Measurements from ENCODE around the gene RPS3. TPM values are rescaled to one million over a fixed set of nuclear protein-coding genes. Genes with fewer than 3 reads are reported as not detected.

Gene RPS3
- total RNA-seq, 1 donor from 2014 or later = 1,962 TPM

DNA sequence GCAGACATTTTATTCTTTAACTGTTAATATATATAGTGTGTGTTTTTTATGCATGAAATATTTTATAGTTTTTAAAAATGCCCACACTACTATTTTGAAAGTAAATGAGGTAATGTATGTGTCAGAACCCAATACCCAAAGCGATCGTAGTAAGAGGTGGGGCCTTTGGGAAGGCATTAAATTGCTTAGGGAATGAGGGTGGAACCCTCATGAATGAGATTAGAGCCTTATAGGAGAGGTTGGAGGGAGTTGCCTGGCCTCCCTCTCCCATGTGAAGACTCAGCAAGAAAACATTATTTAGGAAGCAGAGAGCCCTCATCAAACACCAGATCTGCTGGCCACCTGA, 22.6 kb downstream of the RPS3 start:
- peaks cover 6% of the 10 kb centered on the region for H3K27me3 ChIP-seq
- no peak for DNase-seq (ENCODE audit: low spot score)
- no peak overlapping the region for H2AFZ ChIP-seq (replicated peaks)
- Mint-ChIP-seq H3K4me3 (no peak overlapping the region), H3K4me1 (peaks cover 42% of the 10 kb centered on the region), H3K36me3 (peaks cover 20% of the 10 kb centered on the region), H3K9me3 (no peaks in the 10 kb centered on the region), H3K27me3 (ENCODE audit: insufficient read depth, low read depth) (no peaks in the 10 kb centered on the region), H3K27ac (peak overlapping the region; percentile 86)
- no peaks in the 10 kb centered on the region for H3K79me2 ChIP-seq (ENCODE audit: low read depth)
- no peak for TF ChIP-seq EZH2 (IDR thresholded peaks at IDR 0.05)
- TF ChIP-seq, protein P1, sequence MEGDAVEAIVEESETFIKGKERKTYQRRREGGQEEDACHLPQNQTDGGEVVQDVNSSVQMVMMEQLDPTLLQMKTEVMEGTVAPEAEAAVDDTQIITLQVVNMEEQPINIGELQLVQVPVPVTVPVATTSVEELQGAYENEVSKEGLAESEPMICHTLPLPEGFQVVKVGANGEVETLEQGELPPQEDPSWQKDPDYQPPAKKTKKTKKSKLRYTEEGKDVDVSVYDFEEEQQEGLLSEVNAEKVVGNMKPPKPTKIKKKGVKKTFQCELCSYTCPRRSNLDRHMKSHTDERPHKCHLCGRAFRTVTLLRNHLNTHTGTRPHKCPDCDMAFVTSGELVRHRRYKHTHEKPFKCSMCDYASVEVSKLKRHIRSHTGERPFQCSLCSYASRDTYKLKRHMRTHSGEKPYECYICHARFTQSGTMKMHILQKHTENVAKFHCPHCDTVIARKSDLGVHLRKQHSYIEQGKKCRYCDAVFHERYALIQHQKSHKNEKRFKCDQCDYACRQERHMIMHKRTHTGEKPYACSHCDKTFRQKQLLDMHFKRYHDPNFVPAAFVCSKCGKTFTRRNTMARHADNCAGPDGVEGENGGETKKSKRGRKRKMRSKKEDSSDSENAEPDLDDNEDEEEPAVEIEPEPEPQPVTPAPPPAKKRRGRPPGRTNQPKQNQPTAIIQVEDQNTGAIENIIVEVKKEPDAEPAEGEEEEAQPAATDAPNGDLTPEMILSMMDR (IDR thresholded peaks at IDR 0.05) = no peak
- no peak for TF ChIP-seq EZH2phosphoT487 (IDR thresholded peaks at IDR 0.05)
- H3K9ac ChIP-seq = no peak overlapping the region
- H3K4me1 ChIP-seq = peaks cover 37% of the 10 kb centered on the region
- H3K4me3 ChIP-seq = no peak overlapping the region
- peak overlapping the region; percentile 80 for H3K27ac ChIP-seq
- peaks cover 43% of the 10 kb centered on the region for H4K20me1 ChIP-seq (ENCODE audit: low read depth)
- peaks cover under 1% of the 10 kb centered on the region for H3K36me3 ChIP-seq
- H3F3A ChIP-seq (ENCODE audit: low read depth) = peaks cover 30% of the 10 kb centered on the region
- H3K9me3 ChIP-seq (ENCODE audit: low read depth) = no peaks in the 10 kb centered on the region
- H3K4me2 ChIP-seq = no peak overlapping the region

DNA sequence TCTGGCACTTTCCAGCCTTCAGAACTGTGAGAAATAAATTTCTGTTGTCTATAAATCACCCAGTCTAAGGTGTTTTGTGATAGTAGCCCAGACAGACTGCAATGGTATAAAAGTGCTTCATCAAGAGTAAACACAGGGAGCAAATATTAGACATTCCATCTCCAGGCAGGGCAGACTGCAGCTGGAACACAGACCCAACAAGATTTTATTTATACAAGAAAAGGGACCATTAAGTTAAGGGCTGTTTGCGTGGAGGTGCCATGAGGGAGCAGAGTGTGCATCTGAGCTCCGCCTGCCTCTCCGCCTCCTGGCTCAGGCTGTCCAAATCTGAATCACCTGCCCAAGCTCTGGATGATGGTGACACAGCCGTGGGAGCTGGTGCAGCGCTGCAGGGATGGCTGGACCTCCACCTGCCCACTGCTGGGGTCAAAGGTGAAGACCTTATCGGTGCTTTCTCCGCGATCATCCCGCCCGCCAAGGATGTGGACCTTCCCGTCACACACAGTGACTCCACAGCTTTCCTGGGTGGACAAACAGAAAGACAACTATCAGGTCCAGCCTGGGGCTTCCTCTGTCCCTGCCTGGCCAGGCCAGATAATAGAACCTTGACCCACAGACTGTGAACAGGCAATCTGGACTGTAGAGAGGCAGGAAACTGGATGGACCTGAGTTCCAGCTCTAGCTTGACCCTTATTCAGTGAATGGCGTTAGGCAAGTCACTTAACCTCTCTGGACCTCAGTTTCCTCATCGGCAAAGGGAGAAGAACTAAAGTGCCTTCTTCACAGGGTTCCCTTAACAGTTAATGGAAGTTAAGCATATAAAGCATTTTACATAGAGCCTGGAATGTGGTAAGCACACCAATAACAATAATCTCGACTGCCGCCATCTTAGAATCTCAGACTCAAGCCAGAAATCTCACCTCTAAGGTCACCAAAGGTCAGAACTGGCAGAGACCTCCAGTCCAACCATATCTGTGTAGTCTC, 23.2 kb downstream of the RPS3 start:
- H3K4me3 ChIP-seq = no peak overlapping the region
- H3K27ac Mint-ChIP-seq = peak overlapping the region; percentile 78
- no peak overlapping the region for H3K9ac ChIP-seq
- H3F3A ChIP-seq (ENCODE audit: low read depth) = peaks cover 29% of the 10 kb centered on the region
- H2AFZ ChIP-seq (replicated peaks) = no peak overlapping the region
- peaks cover 37% of the 10 kb centered on the region for H3K4me1 ChIP-seq
- no peaks in the 10 kb centered on the region for H3K36me3 ChIP-seq
- H3K4me1 Mint-ChIP-seq = peaks cover 42% of the 10 kb centered on the region
- H4K20me1 ChIP-seq (ENCODE audit: low read depth) = peaks cover 38% of the 10 kb centered on the region
- peak overlapping the region; percentile 80 for H3K27ac ChIP-seq
- H3K4me3 Mint-ChIP-seq = no peak overlapping the region
- TF ChIP-seq EZH2phosphoT487 (IDR thresholded peaks at IDR 0.05) (no peak), EZH2 (IDR thresholded peaks at IDR 0.05) (no peak)
- TF ChIP-seq, protein P1 (IDR thresholded peaks at IDR 0.05) = no peak
- peaks cover 18% of the 10 kb centered on the region for H3K36me3 Mint-ChIP-seq
- H3K27me3 ChIP-seq = peaks cover 11% of the 10 kb centered on the region
- H3K9me3 Mint-ChIP-seq = no peaks in the 10 kb centered on the region
- no peaks in the 10 kb centered on the region for H3K9me3 ChIP-seq (ENCODE audit: low read depth)
- no peaks in the 10 kb centered on the region for H3K79me2 ChIP-seq (ENCODE audit: low read depth)
- no peak overlapping the region for H3K4me2 ChIP-seq
- DNase-seq (ENCODE audit: low spot score) = no peak
- no peaks in the 10 kb centered on the region for H3K27me3 Mint-ChIP-seq (ENCODE audit: insufficient read depth, low read depth)

DNA sequence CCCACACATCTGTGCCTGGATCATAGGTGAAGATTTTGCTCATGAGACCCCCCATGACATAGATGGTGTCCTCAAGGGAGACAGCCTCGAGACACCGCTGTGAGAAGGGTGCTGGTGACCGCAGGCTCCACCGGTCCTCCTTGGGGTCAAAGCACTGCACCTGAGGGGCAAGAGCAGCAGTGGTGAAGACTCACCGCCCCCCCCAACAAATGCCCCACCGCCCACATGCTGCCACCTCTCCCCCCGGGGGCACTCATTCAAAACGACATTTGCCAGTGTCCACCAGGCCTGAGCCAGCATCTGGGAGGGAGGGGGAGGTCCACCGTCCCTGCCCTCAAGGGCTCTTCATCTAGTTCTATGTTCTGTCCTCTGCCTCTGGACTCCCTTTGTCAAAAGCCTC, 24.4 kb downstream of the RPS3 start:
- H3F3A ChIP-seq (ENCODE audit: low read depth) = peaks cover 36% of the 10 kb centered on the region
- peaks cover 37% of the 10 kb centered on the region for H3K4me1 ChIP-seq
- H3K36me3 ChIP-seq = no peaks in the 10 kb centered on the region
- no peak for DNase-seq (ENCODE audit: low spot score)
- Mint-ChIP-seq H3K36me3 (peaks cover 22% of the 10 kb centered on the region), H3K9me3 (peaks cover 3% of the 10 kb centered on the region), H3K4me1 (peaks cover 43% of the 10 kb centered on the region), H3K27ac (peak overlapping the region; percentile 87), H3K4me3 (no peak overlapping the region), H3K27me3 (ENCODE audit: insufficient read depth, low read depth) (peaks cover 4% of the 10 kb centered on the region)
- no peak overlapping the region for H3K9ac ChIP-seq
- H4K20me1 ChIP-seq (ENCODE audit: low read depth) = peaks cover 36% of the 10 kb centered on the region
- TF ChIP-seq EZH2phosphoT487 (IDR thresholded peaks at IDR 0.05) (no peak), EZH2 (IDR thresholded peaks at IDR 0.05) (no peak)
- TF ChIP-seq, protein P1 (IDR thresholded peaks at IDR 0.05) = no peak
- H3K79me2 ChIP-seq (ENCODE audit: low read depth) = no peaks in the 10 kb centered on the region
- no peaks in the 10 kb centered on the region for H3K9me3 ChIP-seq (ENCODE audit: low read depth)
- H3K27ac ChIP-seq = no peak overlapping the region
- no peak overlapping the region for H2AFZ ChIP-seq (replicated peaks)
- H3K27me3 ChIP-seq = peaks cover 23% of the 10 kb centered on the region
- no peak overlapping the region for H3K4me3 ChIP-seq
- peak overlapping the region; percentile 77 for H3K4me2 ChIP-seq

All from neural progenitor cell (in vitro differentiated cells).